Fibroblast of lung (primary cell): ENCODE measurements around the gene DGKE. TPM values are rescaled to one million over a fixed set of nuclear protein-coding genes. Genes with fewer than 3 reads are reported as not detected.

Source experiments
- DNase-seq, 2 donors: peaks; one replicate each; pipeline versions ENCODE4 v3.0.0 to v3.0.0-alpha.2; 2010; ENCODE audit warnings: low read depth in 2 of 2
- H2AFZ ChIP-seq: 2 replicates; pipeline ENCODE4 v1.5.1; 2012; ENCODE audit warnings: low read length, control low read depth, inconsistent platforms
- H3K27ac ChIP-seq: 2 replicates; pipeline ENCODE4 v1.5.1; 2011; ENCODE audit warnings: low read length, control low read depth; ENCODE audit not compliant: insufficient read depth
- H3K27me3 ChIP-seq: 2 replicates; pipeline ENCODE4 v1.5.1; 2011; ENCODE audit warnings: mild to moderate bottlenecking, low read length; ENCODE audit not compliant: control insufficient read depth, insufficient read depth
- H3K36me3 ChIP-seq: 2 replicates; pipeline ENCODE4 v1.5.1; 2011; ENCODE audit warnings: low read length; ENCODE audit not compliant: control insufficient read depth, insufficient read depth
- H3K4me1 ChIP-seq: 2 replicates; pipeline ENCODE4 v1.5.1; 2011; ENCODE audit warnings: low read length; ENCODE audit not compliant: control insufficient read depth, insufficient read depth; ENCODE audit errors: extremely low read depth
- H3K4me2 ChIP-seq: 2 replicates; pipeline ENCODE4 v1.5.1; 2011; ENCODE audit warnings: low read length, control low read depth; ENCODE audit not compliant: insufficient read depth; ENCODE audit errors: extremely low read depth
- H3K4me3 ChIP-seq, 4 experiments: fragments of 200-600 bp in 1 of 4; sonication (generic) in 1 of 4; replicated peaks in 1 of 4; 2 replicates each; pipeline ENCODE4 v1.5.1; 2011 to 2016; ENCODE audit warnings: low read length in 4 of 4, low read depth in 3 of 4, mild to moderate bottlenecking in 3 of 4, control low read depth in 2 of 4, inconsistent platforms in 1 of 4, mixed read lengths in 1 of 4; ENCODE audit not compliant: insufficient read depth in 1 of 4; ENCODE audit errors: control extremely low read depth in 1 of 4
- H3K79me2 ChIP-seq: 2 replicates; pipeline ENCODE4 v1.5.1; 2012; ENCODE audit warnings: mild to moderate bottlenecking, low read length, inconsistent platforms; ENCODE audit not compliant: control insufficient read depth, insufficient read depth
- H3K9ac ChIP-seq: 2 replicates; pipeline ENCODE4 v1.5.1; 2011; ENCODE audit warnings: mild to moderate bottlenecking, low read length, control low read depth; ENCODE audit not compliant: insufficient read depth
- H3K9me3 ChIP-seq: 2 replicates; pipeline ENCODE4 v1.5.1; 2012; ENCODE audit warnings: low read depth, low read length; ENCODE audit not compliant: control insufficient read depth, insufficient read depth
- H4K20me1 ChIP-seq: 2 replicates; pipeline ENCODE4 v1.5.1; 2011; ENCODE audit warnings: low read length; ENCODE audit not compliant: control insufficient read depth, insufficient read depth; ENCODE audit errors: extremely low read depth
- EZH2 ChIP-seq: IDR thresholded peaks from 2 replicates; pipeline ENCODE4 v1.5.1; 2012; ENCODE audit warnings: low read length, control low read depth, mild to moderate bottlenecking; ENCODE audit errors: missing control alignments
- polyA plus RNA-seq, 2 donors: library from polyadenylated mRNA; depleted of rRNA in 1 of 2; stranded (reverse) in 1 of 2; unstranded in 1 of 2; fragments of >200 nt; gene quantifications; 2 replicates each; pipeline ENCODE4 v1.2.1, GENCODE V29; 2011 to 2012; ENCODE audit warnings: missing spikeins in 1 of 2
- total RNA-seq: library from RNA; depleted of rRNA; stranded (reverse); fragments of >200 nt; gene quantifications from 2 replicates; pipeline ENCODE4 v1.2.1, GENCODE V29; 2014
- TF ChIP-seq, protein P1 (sequence below), 2 donors: IDR thresholded peaks in 1 of 2; conservative IDR thresholded peaks in 1 of 2; 1 replicate in 1 of 2; 2 replicates in 1 of 2; pipeline ENCODE4 v1.5.1; 2011 to 2012; ENCODE audit warnings: low read length in 2 of 2, control low read depth in 1 of 2, inconsistent platforms in 1 of 2, low read depth in 1 of 2, mild to moderate bottlenecking in 1 of 2

The DGKE gene
- total and polyA plus RNA-seq, 2 donors (not counting 1 experiment from before 2014, with no cell fraction given) = 2.5 to 6.4 TPM

DNA sequence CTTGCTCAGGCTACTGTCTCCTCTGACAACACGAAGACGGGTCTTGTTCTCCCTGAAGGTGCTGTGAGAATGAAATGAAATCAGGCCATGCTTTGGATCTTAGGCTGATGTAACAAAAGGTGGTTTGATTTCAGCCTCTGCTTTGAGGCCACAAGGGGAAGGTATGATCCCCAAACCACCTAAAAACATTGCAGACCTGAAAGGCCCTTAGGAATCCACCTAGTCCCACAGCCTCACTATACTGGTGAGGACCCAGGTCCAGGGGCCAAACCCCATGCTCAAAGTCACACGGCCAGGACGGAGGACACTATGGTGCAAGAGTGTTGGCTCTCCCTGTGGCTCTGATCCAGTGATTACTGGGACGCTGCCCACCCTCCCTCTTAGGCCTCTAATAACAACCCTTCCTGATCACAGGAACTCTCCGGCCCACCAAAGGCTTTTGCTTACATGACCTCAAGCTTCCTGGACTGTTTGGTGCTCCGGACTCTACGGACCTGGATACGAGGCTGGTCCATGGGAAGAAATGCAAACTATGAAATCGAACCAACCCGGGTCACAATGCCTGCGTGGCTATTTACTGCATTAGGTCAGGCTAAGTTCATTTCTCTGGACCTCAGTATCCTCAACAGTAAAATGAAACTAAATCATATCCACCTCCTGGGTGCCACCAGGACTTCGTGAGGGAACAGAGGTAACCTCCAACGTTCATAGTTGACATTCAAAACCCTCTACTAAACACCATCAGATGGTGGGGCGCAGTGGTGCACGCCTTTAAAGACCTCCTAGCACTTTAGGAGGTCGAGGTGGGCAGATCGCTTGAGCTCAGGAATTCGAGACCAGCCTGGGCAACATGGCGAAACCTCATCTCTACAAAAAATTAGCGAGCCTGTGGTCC is 78.4 kb downstream of the DGKE start:
- Histone ChIP-seq H3K79me2 (peaks cover 55% of the 10 kb centered on the region), H3K4me1 (peaks cover 8% of the 10 kb centered on the region), H2AFZ (no peak overlapping the region), H3K27ac (peak overlapping the region; percentile 93), H3K9me3 (no peaks in the 10 kb centered on the region), H3K4me2 (peak overlapping the region; percentile 94), H3K36me3 (peaks cover 8% of the 10 kb centered on the region), H4K20me1 (no peaks in the 10 kb centered on the region), H3K9ac (peak overlapping the region; percentile 28), H3K27me3 (no peaks in the 10 kb centered on the region), H3K4me3 (peak overlapping the region; percentile 68 to 93 (median 91))
- peak in 1 of 2 donors; percentile 42 for DNase-seq
- TF ChIP-seq EZH2 = no peak
- TF ChIP-seq, protein P1, sequence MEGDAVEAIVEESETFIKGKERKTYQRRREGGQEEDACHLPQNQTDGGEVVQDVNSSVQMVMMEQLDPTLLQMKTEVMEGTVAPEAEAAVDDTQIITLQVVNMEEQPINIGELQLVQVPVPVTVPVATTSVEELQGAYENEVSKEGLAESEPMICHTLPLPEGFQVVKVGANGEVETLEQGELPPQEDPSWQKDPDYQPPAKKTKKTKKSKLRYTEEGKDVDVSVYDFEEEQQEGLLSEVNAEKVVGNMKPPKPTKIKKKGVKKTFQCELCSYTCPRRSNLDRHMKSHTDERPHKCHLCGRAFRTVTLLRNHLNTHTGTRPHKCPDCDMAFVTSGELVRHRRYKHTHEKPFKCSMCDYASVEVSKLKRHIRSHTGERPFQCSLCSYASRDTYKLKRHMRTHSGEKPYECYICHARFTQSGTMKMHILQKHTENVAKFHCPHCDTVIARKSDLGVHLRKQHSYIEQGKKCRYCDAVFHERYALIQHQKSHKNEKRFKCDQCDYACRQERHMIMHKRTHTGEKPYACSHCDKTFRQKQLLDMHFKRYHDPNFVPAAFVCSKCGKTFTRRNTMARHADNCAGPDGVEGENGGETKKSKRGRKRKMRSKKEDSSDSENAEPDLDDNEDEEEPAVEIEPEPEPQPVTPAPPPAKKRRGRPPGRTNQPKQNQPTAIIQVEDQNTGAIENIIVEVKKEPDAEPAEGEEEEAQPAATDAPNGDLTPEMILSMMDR (conservative IDR thresholded peaks at IDR 0.05 in 1 of 2, IDR thresholded peaks at IDR 0.05 in 1 of 2; ENCODE audit: low read depth in 1 of 2, low read length in 2 of 2) = no peak

DNA sequence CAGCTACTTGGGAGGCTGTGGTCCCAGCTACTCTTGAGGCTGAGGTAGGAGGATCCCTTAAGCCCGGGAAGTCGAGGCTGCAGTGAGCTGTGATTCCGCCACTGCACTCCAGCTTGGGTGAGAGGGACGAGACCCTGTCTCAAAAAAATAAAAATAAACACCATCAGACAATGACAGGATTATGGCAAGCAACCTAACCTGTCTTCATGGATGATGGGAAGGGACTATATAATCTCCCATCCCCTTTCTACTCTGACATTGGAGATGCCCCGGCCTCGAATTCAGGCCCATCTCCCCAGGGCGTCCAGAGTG is 79.0 kb downstream of the DGKE start:
- peak overlapping the region; percentile 68 to 93 (median 91) for H3K4me3 ChIP-seq
- H3K9ac ChIP-seq = peak overlapping the region; percentile 90
- H3K27me3 ChIP-seq = no peaks in the 10 kb centered on the region
- peaks cover 8% of the 10 kb centered on the region for H3K4me1 ChIP-seq
- DNase-seq = no peak
- no peak for TF ChIP-seq EZH2
- TF ChIP-seq, protein P1 (conservative IDR thresholded peaks at IDR 0.05 in 1 of 2, IDR thresholded peaks at IDR 0.05 in 1 of 2; ENCODE audit: low read depth in 1 of 2, low read length in 2 of 2) = no peak
- H3K27ac ChIP-seq = peak overlapping the region; percentile 93
- peaks cover 6% of the 10 kb centered on the region for H3K36me3 ChIP-seq
- H3K79me2 ChIP-seq = peaks cover 55% of the 10 kb centered on the region
- no peaks in the 10 kb centered on the region for H3K9me3 ChIP-seq
- H3K4me2 ChIP-seq = peak overlapping the region; percentile 94
- no peaks in the 10 kb centered on the region for H4K20me1 ChIP-seq
- no peak overlapping the region for H2AFZ ChIP-seq

DNA sequence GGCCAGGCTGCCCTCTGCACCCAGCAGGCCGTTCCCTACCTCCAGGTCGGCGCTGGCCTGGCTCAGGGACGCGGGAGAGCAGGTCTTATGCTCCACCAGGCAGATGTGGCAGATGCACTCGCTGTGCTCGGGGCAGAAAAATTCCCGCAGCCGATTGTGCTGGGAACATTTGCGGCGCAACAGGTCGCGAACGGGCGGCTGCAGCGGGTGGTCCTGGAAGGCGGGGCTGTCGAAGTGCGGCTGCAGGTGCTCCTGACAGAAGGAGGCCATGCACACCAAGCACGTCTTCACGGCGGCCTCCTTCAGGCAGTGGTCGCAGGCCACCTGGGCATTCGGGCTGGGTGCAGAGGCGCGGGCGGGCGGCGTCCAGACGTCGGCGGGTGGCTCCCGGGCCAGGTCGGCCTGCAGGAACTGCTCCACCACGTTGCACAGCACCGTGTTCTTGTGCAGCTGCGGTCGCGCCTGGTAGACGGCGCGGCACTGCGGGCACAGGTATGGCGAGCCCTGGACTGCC is 79.5 kb downstream of the DGKE start:
- peak overlapping the region; percentile 94 for H3K4me2 ChIP-seq
- TF ChIP-seq EZH2 = no peak
- TF ChIP-seq, protein P1 (conservative IDR thresholded peaks at IDR 0.05 in 1 of 2, IDR thresholded peaks at IDR 0.05 in 1 of 2; ENCODE audit: low read depth in 1 of 2, low read length in 2 of 2) = no peak
- peaks cover 55% of the 10 kb centered on the region for H3K79me2 ChIP-seq
- H3K27me3 ChIP-seq = no peaks in the 10 kb centered on the region
- H3K36me3 ChIP-seq = peaks cover 2% of the 10 kb centered on the region
- H4K20me1 ChIP-seq = no peaks in the 10 kb centered on the region
- H3K9me3 ChIP-seq = no peaks in the 10 kb centered on the region
- H3K4me1 ChIP-seq = peaks cover 8% of the 10 kb centered on the region
- H2AFZ ChIP-seq = peak overlapping the region; percentile 87
- DNase-seq = no peak
- H3K9ac ChIP-seq = peak overlapping the region; percentile 90
- peak overlapping the region; percentile 68 to 93 (median 91) for H3K4me3 ChIP-seq
- peak overlapping the region; percentile 93 for H3K27ac ChIP-seq
